GM23338 (cell line): Measurements from ENCODE around the gene MPZ. TPM values are rescaled to one million over a fixed set of nuclear protein-coding genes. Genes with fewer than 3 reads are reported as not detected.
A peak's percentile ranks its signal among the peaks of the same experiment; 100 is the strongest.

Source experiments
- ATAC-seq: fragments of 200-7000 bp; cut with Tn5 transposase; 3 replicates; pipeline ENCODE4 v1.9.1; 2020
- DNase-seq: peaks from one replicate; pipeline ENCODE4 v3.0.0-alpha.2; 2015; ENCODE audit warnings: low spot score
- H2AFZ ChIP-seq: fragments of 200-600 bp; sonication (generic); 2 replicates; pipeline ENCODE4 v1.8.0; 2016; ENCODE audit warnings: antibody characterized with exemption, mild to moderate bottlenecking, moderate library complexity
- H3F3A ChIP-seq: fragments of 200-600 bp; sonication (generic); replicated peaks from 2 replicates; pipeline ENCODE4 v1.8.0; 2017; ENCODE audit warnings: antibody characterized with exemption, mixed run types, low read depth
- H3K27ac ChIP-seq: fragments of 200-600 bp; sonication (generic); 2 replicates; pipeline ENCODE4 v1.6.1; 2016; ENCODE audit warnings: low read depth
- H3K27me3 ChIP-seq: fragments of 200-600 bp; sonication (generic); 2 replicates; pipeline ENCODE4 v1.8.0; 2016; ENCODE audit warnings: mild to moderate bottlenecking, mixed run types, moderate library complexity; ENCODE audit not compliant: insufficient read depth
- H3K36me3 ChIP-seq: fragments of 200-600 bp; sonication (generic); 2 replicates; pipeline ENCODE4 v1.8.0; 2016; ENCODE audit warnings: mild to moderate bottlenecking; ENCODE audit not compliant: insufficient read depth
- H3K4me1 ChIP-seq: fragments of 200-600 bp; sonication (generic); 2 replicates; pipeline ENCODE4 v1.8.0; 2016; ENCODE audit warnings: mild to moderate bottlenecking, moderate library complexity; ENCODE audit not compliant: insufficient read depth
- H3K4me2 ChIP-seq: fragments of 200-600 bp; sonication (generic); 2 replicates; pipeline ENCODE4 v1.7.1; 2017; ENCODE audit warnings: mixed run types
- H3K4me3 ChIP-seq: fragments of 200-600 bp; sonication (generic); 2 replicates; pipeline ENCODE4 v1.6.1; 2016; ENCODE audit warnings: mixed run types
- H3K79me2 ChIP-seq: fragments of 200-600 bp; sonication (generic); replicated peaks from 2 replicates; pipeline ENCODE4 v1.8.0; 2017; ENCODE audit warnings: mild to moderate bottlenecking; ENCODE audit not compliant: insufficient read depth
- H3K9me2 ChIP-seq: fragments of 200-600 bp; sonication (generic); 2 replicates; pipeline ENCODE4 v1.8.0; 2017; ENCODE audit not compliant: insufficient read depth
- H4K20me1 ChIP-seq: fragments of 200-600 bp; sonication (generic); replicated peaks from 2 replicates; pipeline ENCODE4 v1.8.0; 2017; ENCODE audit warnings: mild to moderate bottlenecking; ENCODE audit not compliant: insufficient read depth
- H3K27ac Mint-ChIP-seq: 2 replicates; pipeline ENCODE4 v1.8.0; 2020; ENCODE audit warnings: inconsistent platforms, mild to moderate bottlenecking, moderate library complexity, mixed read lengths
- H3K27me3 Mint-ChIP-seq: 3 replicates; pipeline ENCODE4 v1.8.0; 2022; ENCODE audit warnings: low read depth, mild to moderate bottlenecking, moderate library complexity, mixed read lengths, inconsistent platforms; ENCODE audit not compliant: insufficient read depth, poor library complexity
- H3K36me3 Mint-ChIP-seq: 3 replicates; pipeline ENCODE4 v1.8.0; 2021; ENCODE audit warnings: low read depth, mild to moderate bottlenecking, inconsistent platforms, moderate library complexity, mixed read lengths
- H3K4me1 Mint-ChIP-seq: 3 replicates; pipeline ENCODE4 v1.8.0; 2020; ENCODE audit warnings: mild to moderate bottlenecking, inconsistent platforms, mixed read lengths
- H3K4me3 Mint-ChIP-seq: 3 replicates; pipeline ENCODE4 v1.8.0; 2021; ENCODE audit warnings: moderate library complexity, mild to moderate bottlenecking, inconsistent platforms, mixed read lengths
- H3K9me3 Mint-ChIP-seq: 3 replicates; pipeline ENCODE4 v1.8.0; 2020; ENCODE audit warnings: moderate library complexity, mild to moderate bottlenecking, inconsistent platforms, mixed read lengths
- CREB1 ChIP-seq: fragments of 250-450 bp; sonication (Bioruptor Pico); IDR thresholded peaks from 2 replicates; pipeline ENCODE4 v1.5.0; 2020; ENCODE audit warnings: low read depth, mild to moderate bottlenecking, moderate library complexity
- CTCF ChIP-seq, 2 experiments: fragments of 200-600 bp in 1 of 2; sonication (generic) in 1 of 2; conservative IDR thresholded peaks; 2 replicates each; pipeline versions ENCODE4 v1.5.1 to v1.6.1; 2016 to 2017; ENCODE audit warnings: antibody characterized with exemption in 2 of 2, low read depth in 2 of 2, mild to moderate bottlenecking in 2 of 2, moderate library complexity in 1 of 2
- ETS1 ChIP-seq: IDR thresholded peaks from 2 replicates; pipeline ENCODE4 v1.6.1; 2016; ENCODE audit warnings: antibody characterized with exemption
- EZH2phosphoT487 ChIP-seq: fragments of 200-600 bp; sonication (generic); IDR thresholded peaks from one replicate; pipeline ENCODE4 v1.8.1; 2018; ENCODE audit warnings: antibody characterized with exemption; ENCODE audit not compliant: unreplicated experiment
- JUNB ChIP-seq: IDR thresholded peaks from one replicate; pipeline ENCODE4 v1.6.1; 2016; ENCODE audit warnings: antibody characterized with exemption; ENCODE audit not compliant: unreplicated experiment
- REST ChIP-seq: IDR thresholded peaks from one replicate; pipeline ENCODE4 v1.6.1; 2018; ENCODE audit warnings: antibody characterized with exemption; ENCODE audit not compliant: unreplicated experiment
- STAT1 ChIP-seq: IDR thresholded peaks from one replicate; pipeline ENCODE4 v1.6.1; 2016; ENCODE audit warnings: antibody characterized with exemption; ENCODE audit not compliant: unreplicated experiment
- ZNF114 ChIP-seq: fragments of 250-450 bp; sonication (Bioruptor Pico); IDR thresholded peaks from 2 replicates; pipeline ENCODE4 v1.5.0; 2020; ENCODE audit warnings: mild to moderate bottlenecking, moderate library complexity
- ZNF331 ChIP-seq: fragments of 250-450 bp; sonication (Bioruptor Pico); IDR thresholded peaks from 2 replicates; pipeline ENCODE4 v1.5.0; 2020; ENCODE audit warnings: low read depth, mild to moderate bottlenecking, moderate library complexity
- ZNF462 ChIP-seq: fragments of 250-450 bp; sonication (Bioruptor Pico); IDR thresholded peaks from 2 replicates; pipeline ENCODE4 v1.5.0; 2020; ENCODE audit warnings: mild to moderate bottlenecking, moderate library complexity
- polyA plus RNA-seq: library from polyadenylated mRNA; unstranded; fragments of >200 nt; fragmentation: Nextera tagmentation; extraction: Ambion mirVana; gene quantifications from 2 replicates; pipeline ENCODE4 v1.2.1, GENCODE V29; 2016
- total RNA-seq: library from RNA; depleted of rRNA; stranded (reverse); fragments of >200 nt; shearing (Covaris generic); gene quantifications from 2 replicates; pipeline ENCODE4 v1.2.3, GENCODE V29; 2014

The MPZ gene
- total and polyA plus RNA-seq, 2 experiments from 2014 or later, result 1.9 to 4.0 TPM

GRCh38 chr1:161259765-161260164, 50.0 kb downstream of the MPZ start:
- Histone ChIP-seq H4K20me1 (no peaks in the 10 kb centered on the region), H3K4me3 (no peak overlapping the region; the same call in 1 of the 2 replicates), H3K36me3 (peaks cover 7% of the 10 kb centered on the region; the same call in 1 of the 2 replicates), H3K4me1 (peaks cover 8% of the 10 kb centered on the region), H3K27me3 (peaks cover 38% of the 10 kb centered on the region), H3K79me2 (no peaks in the 10 kb centered on the region), H3K27ac (no peak overlapping the region), H3K9me2 (no peaks in the 10 kb centered on the region), H2AFZ (no peak overlapping the region), H3K4me2 (no peak overlapping the region), H3F3A (0 out of 2 replicates have a peak, but pooled peaks cover 7% of the 10 kb centered on the region)
- TF ChIP-seq JUNB, result no peak
- no peak for TF ChIP-seq CREB1
- no peak for TF ChIP-seq ZNF331 (CRISPR knock-in tag)
- TF ChIP-seq ZNF462 (CRISPR knock-in tag), result no peak
- TF ChIP-seq ETS1, result no peak
- TF ChIP-seq EZH2phosphoT487, result no peak
- no peak for TF ChIP-seq REST
- no peak for TF ChIP-seq CTCF (conservative IDR thresholded peaks at IDR 0.05; ENCODE audit: low read depth in 2 of 2)
- TF ChIP-seq ZNF114 (CRISPR knock-in tag), result no peak
- no peak for TF ChIP-seq STAT1
- DNase-seq (no peak), ATAC-seq (no peak)
- Mint-ChIP-seq H3K27me3 (peaks cover 42% of the 10 kb centered on the region), H3K4me1 (peaks cover 21% of the 10 kb centered on the region), H3K9me3 (peaks cover 28% of the 10 kb centered on the region), H3K36me3 (peaks cover 16% of the 10 kb centered on the region), H3K27ac (no peak overlapping the region), H3K4me3 (peak overlapping the region; percentile 62)
